ENCODE data around the gene MAGOHB.

Gene MAGOHB

GRCh38 chr12:10557766-10558165 lies 55.6 kb downstream of the MAGOHB start:
- no peak for TF ChIP-seq CTCF (IDR thresholded peaks at IDR 0.05; ENCODE audit: low read depth, low read length)
- no peak for DNase-seq (ENCODE audit: extremely low read depth, low read depth)

GRCh38 chr12:10557329-10557728 lies 56.1 kb downstream of the MAGOHB start:
- no peak for TF ChIP-seq CTCF (IDR thresholded peaks at IDR 0.05; ENCODE audit: low read depth, low read length)
- DNase-seq (ENCODE audit: extremely low read depth, low read depth): no peak

GRCh38 chr12:10554756-10555481 lies 58.5 kb downstream of the MAGOHB start:
- no peak for DNase-seq (ENCODE audit: extremely low read depth, low read depth)
- TF ChIP-seq CTCF (IDR thresholded peaks at IDR 0.05; ENCODE audit: low read depth, low read length): no peak

GRCh38 chr12:10554228-10554755 lies 59.1 kb downstream of the MAGOHB start:
- DNase-seq (ENCODE audit: extremely low read depth, low read depth): no peak
- TF ChIP-seq CTCF (IDR thresholded peaks at IDR 0.05; ENCODE audit: low read depth, low read length): no peak

Measured in AG09319 (cell line).